Measurements from ENCODE around the gene GRIA1. TPM values are rescaled to one million over a fixed set of nuclear protein-coding genes. Genes with fewer than 3 reads are reported as not detected.

GRIA1 gene
- total RNA-seq, 4 donors from 2014 or later, result 0.12 to 0.19 TPM; not detected in 2

DNA sequence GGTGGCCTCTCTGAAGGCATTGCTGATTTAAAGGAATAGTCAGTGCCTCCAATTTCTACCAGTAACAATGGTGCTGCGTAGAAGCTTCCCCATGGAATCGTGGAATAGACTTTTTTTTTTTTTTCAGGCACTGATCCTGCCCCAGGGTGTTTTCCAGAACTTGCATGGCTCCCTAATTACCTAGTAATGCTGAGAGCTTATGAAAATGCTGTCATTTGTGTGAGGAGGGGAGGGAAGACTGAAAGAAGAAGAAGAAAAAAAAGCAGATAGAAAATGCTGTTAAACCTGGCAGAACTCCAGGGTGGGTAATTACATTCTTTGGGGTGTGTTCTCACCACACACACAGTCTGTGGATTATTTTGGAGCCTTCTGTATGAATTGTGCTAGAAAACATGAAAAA lies 4.8 kb upstream of the GRIA1 start:
- 54 to 64% methylated on average over 2 of the region's 2 CpGs for WGBS, 2 donors
- no peak overlapping the region for H3K27ac ChIP-seq
- intact Hi-C loops (cut with DNase I), result no loop called here

GRCh38 chr5:153486771-153487170 lies 3.7 kb upstream of the GRIA1 start:
- no peak for TF ChIP-seq CTCF (IDR thresholded peaks at IDR 0.05)
- no peak for TF ChIP-seq POLR2A (IDR thresholded peaks at IDR 0.05)
- no peak for DNase-seq
- Histone ChIP-seq H3K36me3 (no peaks in the 10 kb centered on the region), H3K4me3 (no peak overlapping the region), H3K9me3 (no peaks in the 10 kb centered on the region), H3K4me1 (peaks cover 0 to 10% (median 0%) of the 10 kb centered on the region in 3 donors), H3K27me3 (peaks cover 0 to 27% (median 2%) of the 10 kb centered on the region in 4 donors), H3K27ac (no peak overlapping the region)
- intact Hi-C loops (cut with DNase I), result no loop called here
- 20 to 63% methylated on average over 1 to 2 of the region's 2 CpGs for WGBS, 2 donors

More for the DNA sequence above, 4.8 kb upstream of the GRIA1 start:
- Histone ChIP-seq H3K27me3 (peaks cover 0 to 15% (median under 1%) of the 10 kb centered on the region in 4 donors), H3K4me1 (peaks cover 0 to 4% (median 0%) of the 10 kb centered on the region in 3 donors), H3K9me3 (no peaks in the 10 kb centered on the region), H3K36me3 (no peaks in the 10 kb centered on the region), H3K4me3 (no peak overlapping the region)
- DNase-seq, result no peak
- no peak for TF ChIP-seq POLR2A (IDR thresholded peaks at IDR 0.05)
- TF ChIP-seq CTCF (IDR thresholded peaks at IDR 0.05), result no peak

GRCh38 chr5:153489611-153490010 lies 859 bp upstream of the GRIA1 start:
- Histone ChIP-seq H3K4me3 (no peak overlapping the region), H3K27me3 (peaks cover 0 to 35% (median 2%) of the 10 kb centered on the region in 4 donors), H3K27ac (no peak overlapping the region), H3K4me1 (peaks cover 0 to 10% (median 0%) of the 10 kb centered on the region in 3 donors), H3K36me3 (no peaks in the 10 kb centered on the region), H3K9me3 (no peaks in the 10 kb centered on the region)
- 49 to 64% methylated on average over 3 of the region's 3 CpGs for WGBS, 2 donors
- no peak for DNase-seq
- intact Hi-C loops (cut with DNase I), result loop anchor here (10.0 kb wide), 1 partner anchor 475 kb away; no protein-coding TSS in a partner anchor
- TF ChIP-seq POLR2A (IDR thresholded peaks at IDR 0.05) (no peak), CTCF (IDR thresholded peaks at IDR 0.05) (no peak)

DNA sequence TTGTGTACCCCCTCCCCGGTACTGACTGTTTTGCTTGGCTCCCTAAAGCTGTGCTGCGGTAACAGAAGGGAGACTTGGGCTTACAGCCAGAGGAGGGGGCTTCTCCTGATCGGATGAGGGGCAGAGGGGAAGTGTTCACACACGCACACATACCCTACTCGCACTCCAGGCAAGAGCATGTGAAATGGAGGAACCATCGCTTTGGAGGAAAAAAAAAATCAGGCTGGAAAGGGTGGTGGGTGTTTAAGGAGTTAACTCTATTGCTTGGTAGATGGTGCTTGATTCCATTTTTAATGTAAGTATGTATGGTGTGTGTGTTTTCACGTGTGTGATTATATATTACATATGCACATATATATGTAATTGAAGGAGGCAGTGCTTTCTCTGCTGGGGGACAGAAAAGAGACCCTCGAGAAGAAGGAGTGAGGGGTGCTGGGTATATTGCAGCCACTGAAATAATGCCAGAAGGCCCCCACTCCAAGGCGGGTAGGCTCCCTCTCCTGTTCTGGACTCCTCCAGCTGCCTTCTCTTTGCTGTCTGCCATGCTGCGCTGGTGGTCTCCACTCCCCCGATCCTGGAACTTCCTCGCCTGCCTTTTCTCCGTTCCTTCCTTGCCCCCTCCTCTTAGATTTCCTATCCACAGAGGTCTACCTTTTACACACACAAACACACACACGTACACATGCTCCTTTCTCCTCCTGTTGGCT lies 721 bp downstream of the GRIA1 start:
- 14 to 30% methylated on average over 12 to 13 of the region's 14 CpGs for whole genome bisulfite sequencing, 2 donors
- Histone ChIP-seq H3K27ac (no peak overlapping the region), H3K9me3 (no peaks in the 10 kb centered on the region), H3K36me3 (no peaks in the 10 kb centered on the region), H3K4me3 (peak overlapping the region in 1 of 4 donors; percentile 7), H3K27me3 (peaks cover 0 to 35% (median 2%) of the 10 kb centered on the region in 4 donors), H3K4me1 (peaks cover 0 to 10% (median 0%) of the 10 kb centered on the region in 3 donors)
- DNase-seq, result no peak
- no peak for TF ChIP-seq CTCF (IDR thresholded peaks at IDR 0.05)
- no peak for TF ChIP-seq POLR2A (IDR thresholded peaks at IDR 0.05)
- intact Hi-C loops (cut with DNase I), result loop anchor here (10.0 kb wide), 1 partner anchor 474 kb away; no protein-coding TSS in a partner anchor

- Histone ChIP-seq H3K4me3 (no peak overlapping the region), H3K27me3 (peaks cover 0 to 35% (median 2%) of the 10 kb centered on the region in 4 donors), H3K9me3 (no peaks in the 10 kb centered on the region), H3K4me1 (peaks cover 0 to 10% (median 0%) of the 10 kb centered on the region in 3 donors), H3K27ac (no peak overlapping the region), H3K36me3 (no peaks in the 10 kb centered on the region)
- no peak for DNase-seq
- no peak for TF ChIP-seq CTCF (IDR thresholded peaks at IDR 0.05)
- TF ChIP-seq POLR2A (IDR thresholded peaks at IDR 0.05), result no peak
- WGBS, 2 donors, result 33 to 53% methylated on average over 4 to 8 of the region's 8 CpGs
- intact Hi-C loops (cut with DNase I), result loop anchor here (10.0 kb wide), 1 partner anchor 473 kb away; no protein-coding TSS in a partner anchor
Measured at GRCh38 chr5:153491856-153492255, 1.4 kb downstream of the GRIA1 start.
